Measurements from ENCODE around the gene CADPS. TPM values are rescaled to one million over a fixed set of nuclear protein-coding genes. Genes with fewer than 3 reads are reported as not detected.

CADPS gene
- total RNA-seq, 1 experiment from 2014 or later: not detected

DNA sequence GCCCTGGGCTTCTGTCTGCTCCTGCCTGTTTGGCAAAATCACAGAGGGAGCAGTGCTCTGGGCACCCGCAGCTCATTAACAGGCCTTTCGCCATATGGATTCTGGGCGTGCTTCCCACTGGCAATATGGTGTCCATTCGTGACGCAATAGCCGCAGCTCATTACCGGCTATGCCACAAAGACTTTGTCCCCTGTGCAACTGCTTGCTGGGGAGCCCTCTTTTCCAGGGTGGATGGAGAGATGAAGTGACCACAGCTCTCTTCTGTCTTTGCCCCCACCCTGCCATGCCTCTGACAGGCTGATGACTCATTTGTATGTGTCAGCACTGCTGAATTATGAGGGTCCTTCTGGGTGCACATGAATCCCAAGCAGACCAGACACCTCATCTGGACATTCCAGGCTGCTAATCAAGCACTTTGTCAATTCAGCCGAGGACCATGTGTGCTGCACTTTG lies 287.6 kb downstream of the CADPS start:
- no TSS peak for BruUV-seq (replicated peaks)
- Histone ChIP-seq H3K9me3 (ENCODE audit: insufficient read depth, low read depth) (no peaks in the 10 kb centered on the region), H3K9me2 (ENCODE audit: insufficient read depth) (no peaks in the 10 kb centered on the region; the same call in 1 of the 2 replicates), H3K27me3 (ENCODE audit: insufficient read depth, low read depth) (no peaks in the 10 kb centered on the region), H3K36me3 (ENCODE audit: low read depth) (no peaks in the 10 kb centered on the region), H2AFZ (no peak overlapping the region), H3K4me3 (no peak overlapping the region), H3K4me2 (no peak overlapping the region), H3F3A (ENCODE audit: insufficient read depth, low read depth) (no peaks in the 10 kb centered on the region), H3K4me1 (replicated peaks; ENCODE audit: insufficient read depth) (no peaks in the 10 kb centered on the region), H3K79me2 (ENCODE audit: low read depth) (no peaks in the 10 kb centered on the region), H4K20me1 (ENCODE audit: insufficient read depth) (no peaks in the 10 kb centered on the region), H3K27ac (no peak overlapping the region)
- TF ChIP-seq, protein P1, sequence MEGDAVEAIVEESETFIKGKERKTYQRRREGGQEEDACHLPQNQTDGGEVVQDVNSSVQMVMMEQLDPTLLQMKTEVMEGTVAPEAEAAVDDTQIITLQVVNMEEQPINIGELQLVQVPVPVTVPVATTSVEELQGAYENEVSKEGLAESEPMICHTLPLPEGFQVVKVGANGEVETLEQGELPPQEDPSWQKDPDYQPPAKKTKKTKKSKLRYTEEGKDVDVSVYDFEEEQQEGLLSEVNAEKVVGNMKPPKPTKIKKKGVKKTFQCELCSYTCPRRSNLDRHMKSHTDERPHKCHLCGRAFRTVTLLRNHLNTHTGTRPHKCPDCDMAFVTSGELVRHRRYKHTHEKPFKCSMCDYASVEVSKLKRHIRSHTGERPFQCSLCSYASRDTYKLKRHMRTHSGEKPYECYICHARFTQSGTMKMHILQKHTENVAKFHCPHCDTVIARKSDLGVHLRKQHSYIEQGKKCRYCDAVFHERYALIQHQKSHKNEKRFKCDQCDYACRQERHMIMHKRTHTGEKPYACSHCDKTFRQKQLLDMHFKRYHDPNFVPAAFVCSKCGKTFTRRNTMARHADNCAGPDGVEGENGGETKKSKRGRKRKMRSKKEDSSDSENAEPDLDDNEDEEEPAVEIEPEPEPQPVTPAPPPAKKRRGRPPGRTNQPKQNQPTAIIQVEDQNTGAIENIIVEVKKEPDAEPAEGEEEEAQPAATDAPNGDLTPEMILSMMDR (conservative IDR thresholded peaks at IDR 0.05): no peak
- no peak for TF ChIP-seq EZH2 (IDR thresholded peaks at IDR 0.05; ENCODE audit: low read depth)
- ChIA-PET POLR2A (ENCODE audit: unreplicated experiment) (no interaction called here), CTCF (interaction anchor here (0.6 kb wide), 1 partner anchor 28 kb away, joined by 3 read pairs; no protein-coding TSS in a partner anchor)
- no peak for DNase-seq
- intact Hi-C loops (cut with micrococcal nuclease; ENCODE audit: unreplicated experiment): no loop called here

DNA sequence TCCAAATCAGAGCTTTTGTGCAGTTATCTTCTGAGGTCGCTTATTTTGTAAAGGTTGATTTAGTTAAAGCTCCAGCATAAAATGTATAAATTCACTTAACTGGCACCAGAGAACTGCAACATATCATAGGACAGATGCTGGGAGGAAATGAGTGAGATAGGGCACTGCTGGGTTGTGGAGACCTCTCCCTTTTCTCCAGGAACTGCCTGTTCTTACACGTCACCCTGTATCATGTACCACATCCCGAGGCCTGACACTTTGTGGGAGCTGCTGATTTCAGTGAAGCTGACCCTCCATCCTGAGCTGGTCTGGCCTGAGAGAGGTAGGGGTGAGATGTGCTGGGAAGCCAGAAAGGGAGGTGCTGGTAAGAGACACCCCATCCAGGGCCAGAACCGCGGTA lies 288.0 kb downstream of the CADPS start:
- no peak for DNase-seq
- Histone ChIP-seq H3K4me3 (no peak overlapping the region), H3K36me3 (ENCODE audit: low read depth) (no peaks in the 10 kb centered on the region), H3K27ac (no peak overlapping the region), H3K4me1 (replicated peaks; ENCODE audit: insufficient read depth) (no peaks in the 10 kb centered on the region), H3K4me2 (no peak overlapping the region), H4K20me1 (ENCODE audit: insufficient read depth) (no peaks in the 10 kb centered on the region), H3K27me3 (ENCODE audit: insufficient read depth, low read depth) (no peaks in the 10 kb centered on the region), H3K79me2 (ENCODE audit: low read depth) (no peaks in the 10 kb centered on the region), H3F3A (ENCODE audit: insufficient read depth, low read depth) (no peaks in the 10 kb centered on the region), H2AFZ (no peak overlapping the region), H3K9me3 (ENCODE audit: insufficient read depth, low read depth) (no peaks in the 10 kb centered on the region), H3K9me2 (ENCODE audit: insufficient read depth) (no peaks in the 10 kb centered on the region; the same call in 1 of the 2 replicates)
- BruUV-seq (replicated peaks): no TSS peak
- intact Hi-C loops (cut with micrococcal nuclease; ENCODE audit: unreplicated experiment): no loop called here
- CTCF ChIA-PET: interaction anchor here (0.6 kb wide), 1 partner anchor 27 kb away, joined by 3 read pairs; no protein-coding TSS in a partner anchor
- TF ChIP-seq, protein P1 (conservative IDR thresholded peaks at IDR 0.05): no peak
- TF ChIP-seq EZH2 (IDR thresholded peaks at IDR 0.05; ENCODE audit: low read depth): no peak
- POLR2A ChIA-PET (ENCODE audit: unreplicated experiment): no interaction called here

DNA sequence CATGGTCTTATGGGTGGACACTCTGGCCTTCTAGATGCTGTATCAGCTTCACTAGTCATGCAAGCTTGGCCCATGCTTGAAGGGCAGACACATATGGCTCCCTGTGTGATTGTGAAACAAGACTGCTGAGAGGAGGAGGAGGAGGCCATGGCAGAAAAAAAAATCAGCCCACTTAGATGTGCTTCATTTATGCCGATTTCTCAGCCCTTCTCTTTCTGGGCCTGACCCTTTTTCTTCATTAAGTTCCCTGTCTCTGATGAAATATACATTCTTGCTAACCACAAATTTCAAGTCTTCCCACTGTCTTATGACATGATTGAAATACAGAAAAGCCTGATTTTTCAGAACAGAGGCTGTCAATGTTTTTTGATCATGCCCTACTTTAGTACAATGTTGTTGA lies 288.9 kb downstream of the CADPS start:
- Histone ChIP-seq H3K27ac (no peak overlapping the region), H3K4me3 (no peak overlapping the region), H3F3A (ENCODE audit: insufficient read depth, low read depth) (no peaks in the 10 kb centered on the region), H3K79me2 (ENCODE audit: low read depth) (no peaks in the 10 kb centered on the region), H3K36me3 (ENCODE audit: low read depth) (no peaks in the 10 kb centered on the region), H3K4me2 (no peak overlapping the region), H3K9me2 (ENCODE audit: insufficient read depth) (no peaks in the 10 kb centered on the region; the same call in 1 of the 2 replicates), H3K9me3 (ENCODE audit: insufficient read depth, low read depth) (no peaks in the 10 kb centered on the region), H2AFZ (no peak overlapping the region), H4K20me1 (ENCODE audit: insufficient read depth) (no peaks in the 10 kb centered on the region), H3K27me3 (ENCODE audit: insufficient read depth, low read depth) (no peaks in the 10 kb centered on the region), H3K4me1 (replicated peaks; ENCODE audit: insufficient read depth) (no peaks in the 10 kb centered on the region)
- ChIA-PET POLR2A (ENCODE audit: unreplicated experiment) (no interaction called here), CTCF (no interaction called here)
- intact Hi-C loops (cut with micrococcal nuclease; ENCODE audit: unreplicated experiment): no loop called here
- TF ChIP-seq, protein P1 (conservative IDR thresholded peaks at IDR 0.05): no peak
- no peak for TF ChIP-seq EZH2 (IDR thresholded peaks at IDR 0.05; ENCODE audit: low read depth)
- no TSS peak for BruUV-seq (replicated peaks)
- no peak for DNase-seq

Measured in PC-9 (cell line).